PC-3 (cell line): ENCODE results near the gene TANC1. TPM values are rescaled to one million over a fixed set of nuclear protein-coding genes. Genes with fewer than 3 reads are reported as not detected.

Experiments used
- ATAC-seq: fragments of 200-7000 bp; cut with Tn5 transposase; 2 replicates; pipeline ENCODE4 v1.9.1; 2020; ENCODE audit warnings: mild to moderate bottlenecking, moderate library complexity
- BruUV-seq: library from RNA; stranded (reverse); fragments of 400-500 nt; replicated peaks from 2 replicates; lab custom pipeline; 2021; lab: Mats Ljungman, UMichigan
- CTCF ChIA-PET: fragments of 300-600 bp; sonication (Branson Sonifier 250); formaldehyde crosslinking; loops from one replicate; lab custom pipeline; 2022; ENCODE audit warnings: antibody characterized with exemption; lab: Charles Lee
- POLR2A ChIA-PET: fragments of 300-600 bp; sonication (Branson Sonifier 250); formaldehyde crosslinking; loops from one replicate; lab custom pipeline; 2022; ENCODE audit warnings: antibody characterized with exemption; ENCODE audit not compliant: unreplicated experiment; lab: Charles Lee
- DNase-seq: peaks from one replicate; pipeline ENCODE4 v3.0.0-alpha.2; 2015
- H2AFZ ChIP-seq: fragments of 300-600 bp; sonication (generic); 2 replicates; pipeline ENCODE4 v1.6.0; 2016; ENCODE audit warnings: antibody characterized with exemption, low read length
- H3F3A ChIP-seq: fragments of 300-600 bp; sonication (generic); one replicate; pipeline ENCODE4 v1.6.0; 2017; ENCODE audit warnings: antibody characterized with exemption, low read length, control low read depth, mild to moderate bottlenecking; ENCODE audit not compliant: unreplicated experiment
- H3K27ac ChIP-seq: fragments of 300-600 bp; sonication (generic); 2 replicates; pipeline ENCODE4 v1.5.1; 2016; ENCODE audit warnings: mild to moderate bottlenecking, low read length
- H3K27me3 ChIP-seq: fragments of 300-600 bp; sonication (generic); 2 replicates; pipeline ENCODE4 v1.6.1; 2016; ENCODE audit warnings: low read length, mixed read lengths
- H3K36me3 ChIP-seq: fragments of 300-600 bp; sonication (generic); 2 replicates; pipeline ENCODE4 v1.6.1; 2016; ENCODE audit warnings: low read depth, mixed run types, low read length, mixed read lengths
- H3K4me1 ChIP-seq: fragments of 300-600 bp; sonication (generic); 2 replicates; pipeline ENCODE4 v1.5.1; 2016; ENCODE audit warnings: low read length; ENCODE audit not compliant: insufficient read depth
- H3K4me2 ChIP-seq: fragments of 300-600 bp; sonication (generic); 2 replicates; pipeline ENCODE4 v1.6.0; 2016; ENCODE audit warnings: low read length
- H3K4me3 ChIP-seq: fragments of 300-600 bp; sonication (generic); 2 replicates; pipeline ENCODE4 v1.5.1; 2016; ENCODE audit warnings: mild to moderate bottlenecking, low read length, mixed read lengths
- H3K79me2 ChIP-seq: fragments of 300-600 bp; sonication (generic); 2 replicates; pipeline ENCODE4 v1.6.1; 2017; ENCODE audit warnings: low read length, mixed read lengths
- H3K9ac ChIP-seq: fragments of 300-600 bp; sonication (generic); 2 replicates; pipeline ENCODE4 v1.6.0; 2016; ENCODE audit warnings: mild to moderate bottlenecking, low read length
- H3K9me2 ChIP-seq: fragments of 300-600 bp; sonication (generic); replicated peaks from 2 replicates; pipeline ENCODE4 v1.6.1; 2016; ENCODE audit warnings: mixed run types, low read length, mixed read lengths
- H3K9me3 ChIP-seq: fragments of 300-600 bp; sonication (generic); 2 replicates; pipeline ENCODE4 v1.6.1; 2016; ENCODE audit warnings: low read length, mixed read lengths
- H4K20me1 ChIP-seq: fragments of 300-600 bp; sonication (generic); 2 replicates; pipeline ENCODE4 v1.6.1; 2016; ENCODE audit warnings: low read length, mixed read lengths
- EZH2 ChIP-seq: fragments of 300-600 bp; sonication (generic); IDR thresholded peaks from one replicate; pipeline ENCODE4 v1.6.1; 2017; ENCODE audit warnings: antibody characterized with exemption, mild to moderate bottlenecking, low read length; ENCODE audit not compliant: unreplicated experiment
- EZH2phosphoT487 ChIP-seq: fragments of 300-600 bp; sonication (generic); IDR thresholded peaks from 2 replicates; pipeline ENCODE4 v1.6.1; 2018; ENCODE audit warnings: mild to moderate bottlenecking, antibody characterized with exemption, low read length, borderline replicate concordance
- intact Hi-C: fragments of 100-400 bp; cut with micrococcal nuclease; formaldehyde crosslinking; loops from 2 replicates; pipeline ENCODE4 v1.9.0; 2023
- total RNA-seq: library from RNA; depleted of rRNA; stranded (reverse); fragments of >200 nt; gene quantifications from 2 replicates; pipeline ENCODE4 v1.2.3, GENCODE V29; 2014
- TF ChIP-seq, protein P1 (sequence below): fragments of 300-600 bp; sonication (generic); conservative IDR thresholded peaks from 2 replicates; pipeline ENCODE4 v1.5.1; 2017; ENCODE audit warnings: antibody characterized with exemption, low read depth, mild to moderate bottlenecking, low read length

The TANC1 gene
- total RNA-seq, 1 experiment from 2014 or later: 17.6 TPM

DNA sequence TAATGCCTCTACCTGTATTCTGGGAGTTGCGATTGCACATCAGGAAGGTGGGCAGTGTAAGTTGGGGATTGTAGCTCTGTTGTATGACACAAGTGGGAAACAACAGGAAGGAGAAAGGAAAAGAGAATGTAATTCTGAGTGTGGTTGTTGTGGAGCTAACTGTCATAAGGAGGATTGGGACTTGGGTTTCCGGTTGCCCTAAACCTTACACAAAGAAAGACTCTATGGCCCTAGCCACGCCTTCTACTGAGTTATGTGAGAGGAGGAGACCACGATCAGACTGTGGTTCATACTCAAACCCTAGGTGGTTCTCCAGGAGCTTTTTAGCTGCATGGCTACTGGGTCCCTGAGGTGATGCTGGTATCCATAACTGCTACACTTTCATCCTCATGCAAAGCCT is 86.5 kb downstream of the TANC1 start:
- H3K4me2 ChIP-seq: no peak overlapping the region
- no TSS peak for BruUV-seq
- no peak overlapping the region for H3K9ac ChIP-seq
- H3F3A ChIP-seq: no peaks in the 10 kb centered on the region
- H3K4me1 ChIP-seq: no peaks in the 10 kb centered on the region
- no peak overlapping the region for H2AFZ ChIP-seq
- ChIA-PET POLR2A (interaction anchor here (0.6 kb wide), 1 partner anchor 99 kb away, joined by 5 read pairs; no protein-coding TSS in a partner anchor), CTCF (no interaction called here)
- peaks cover 53% of the 10 kb centered on the region for H3K79me2 ChIP-seq
- H3K27ac ChIP-seq: no peak overlapping the region
- no peaks in the 10 kb centered on the region for H3K9me2 ChIP-seq
- intact Hi-C loops: no loop called here
- no peaks in the 10 kb centered on the region for H3K36me3 ChIP-seq
- H4K20me1 ChIP-seq: no peaks in the 10 kb centered on the region
- H3K27me3 ChIP-seq: no peaks in the 10 kb centered on the region
- no peak overlapping the region for H3K4me3 ChIP-seq
- TF ChIP-seq, protein P1, sequence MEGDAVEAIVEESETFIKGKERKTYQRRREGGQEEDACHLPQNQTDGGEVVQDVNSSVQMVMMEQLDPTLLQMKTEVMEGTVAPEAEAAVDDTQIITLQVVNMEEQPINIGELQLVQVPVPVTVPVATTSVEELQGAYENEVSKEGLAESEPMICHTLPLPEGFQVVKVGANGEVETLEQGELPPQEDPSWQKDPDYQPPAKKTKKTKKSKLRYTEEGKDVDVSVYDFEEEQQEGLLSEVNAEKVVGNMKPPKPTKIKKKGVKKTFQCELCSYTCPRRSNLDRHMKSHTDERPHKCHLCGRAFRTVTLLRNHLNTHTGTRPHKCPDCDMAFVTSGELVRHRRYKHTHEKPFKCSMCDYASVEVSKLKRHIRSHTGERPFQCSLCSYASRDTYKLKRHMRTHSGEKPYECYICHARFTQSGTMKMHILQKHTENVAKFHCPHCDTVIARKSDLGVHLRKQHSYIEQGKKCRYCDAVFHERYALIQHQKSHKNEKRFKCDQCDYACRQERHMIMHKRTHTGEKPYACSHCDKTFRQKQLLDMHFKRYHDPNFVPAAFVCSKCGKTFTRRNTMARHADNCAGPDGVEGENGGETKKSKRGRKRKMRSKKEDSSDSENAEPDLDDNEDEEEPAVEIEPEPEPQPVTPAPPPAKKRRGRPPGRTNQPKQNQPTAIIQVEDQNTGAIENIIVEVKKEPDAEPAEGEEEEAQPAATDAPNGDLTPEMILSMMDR: no peak
- TF ChIP-seq EZH2: no peak
- TF ChIP-seq EZH2phosphoT487: no peak
- ATAC-seq (no peak), DNase-seq (no peak)
- H3K9me3 ChIP-seq: no peaks in the 10 kb centered on the region

DNA sequence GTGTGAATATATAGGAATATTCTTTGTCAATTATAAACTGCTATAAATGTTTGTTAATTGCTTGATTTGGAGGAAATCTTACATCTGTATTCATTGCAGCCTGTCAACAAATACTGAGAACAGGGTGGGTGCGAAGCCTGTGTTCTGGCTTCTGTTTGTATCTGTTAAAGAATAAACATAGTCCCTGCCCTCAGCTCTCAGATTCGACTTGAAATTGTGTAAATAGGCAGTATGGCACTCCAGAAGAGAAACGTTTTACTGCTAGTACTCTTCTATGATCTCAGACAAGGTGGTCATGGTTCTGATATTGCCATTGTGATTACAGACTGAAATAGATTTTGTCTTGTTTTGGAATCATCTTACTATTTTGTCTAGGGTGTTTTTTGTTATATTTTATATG is 92.1 kb downstream of the TANC1 start:
- intact Hi-C loops: no loop called here
- TF ChIP-seq, protein P1: no peak
- TF ChIP-seq EZH2 (no peak), EZH2phosphoT487 (no peak)

DNA sequence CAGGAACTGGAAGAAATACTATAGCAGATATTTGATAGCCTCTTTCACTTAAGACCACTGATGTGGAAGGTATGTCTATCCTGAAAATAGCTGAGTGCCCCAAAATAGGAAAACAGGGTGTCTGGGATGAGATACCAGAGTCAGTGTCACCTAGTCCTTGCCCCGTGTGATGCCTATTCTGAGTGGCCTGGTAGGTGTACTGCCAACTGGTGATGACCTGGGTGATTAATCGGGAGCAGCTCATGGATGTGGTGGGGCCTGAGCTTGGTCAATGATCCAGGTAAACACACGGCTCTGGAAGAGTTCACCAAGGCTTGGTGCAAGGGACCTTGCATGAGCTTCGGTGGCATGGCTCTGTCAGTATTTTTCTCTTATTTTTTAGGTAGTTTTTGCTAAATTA is 95.2 kb downstream of the TANC1 start:
- Histone ChIP-seq H3K9me3 (no peaks in the 10 kb centered on the region), H3K4me3 (no peak overlapping the region), H4K20me1 (no peaks in the 10 kb centered on the region), H3K4me2 (no peak overlapping the region), H2AFZ (no peak overlapping the region), H3K27ac (no peak overlapping the region), H3K79me2 (peaks cover 28% of the 10 kb centered on the region; the same call in 1 of the 2 replicates), H3K4me1 (peaks cover 26% of the 10 kb centered on the region), H3K27me3 (no peaks in the 10 kb centered on the region), H3F3A (no peaks in the 10 kb centered on the region), H3K36me3 (peaks cover 13% of the 10 kb centered on the region), H3K9me2 (no peaks in the 10 kb centered on the region), H3K9ac (no peak overlapping the region)
- ATAC-seq (no peak), DNase-seq (no peak)
- intact Hi-C loops: loop anchor here (2.0 kb wide), 1 partner anchor 29 kb away; no protein-coding TSS in a partner anchor
- no TSS peak for BruUV-seq
- ChIA-PET CTCF (no interaction called here), POLR2A (no interaction called here)
- TF ChIP-seq, protein P1: no peak
- TF ChIP-seq EZH2phosphoT487 (no peak), EZH2 (no peak)

More for the DNA sequence above, 92.1 kb downstream of the TANC1 start:
- CTCF ChIA-PET: no interaction called here
- peaks cover 46% of the 10 kb centered on the region; the same call in 1 of the 2 replicates for H3K79me2 ChIP-seq
- H3K4me2 ChIP-seq: no peak overlapping the region
- H3F3A ChIP-seq: no peaks in the 10 kb centered on the region
- H3K9me3 ChIP-seq: no peaks in the 10 kb centered on the region
- no peaks in the 10 kb centered on the region for H4K20me1 ChIP-seq
- H3K27ac ChIP-seq: no peak overlapping the region
- peaks cover 22% of the 10 kb centered on the region for H3K4me1 ChIP-seq
- DNase-seq (no peak), ATAC-seq (no peak)
- no peaks in the 10 kb centered on the region for H3K9me2 ChIP-seq
- H3K36me3 ChIP-seq: no peaks in the 10 kb centered on the region
- no peaks in the 10 kb centered on the region for H3K27me3 ChIP-seq
- no peak overlapping the region for H3K4me3 ChIP-seq
- no peak overlapping the region for H2AFZ ChIP-seq
- POLR2A ChIA-PET: no interaction called here
- no peak overlapping the region for H3K9ac ChIP-seq
- no TSS peak for BruUV-seq
